ENCODE results near the gene SLC35G6. TPM values are rescaled to one million over a fixed set of nuclear protein-coding genes. Genes with fewer than 3 reads are reported as not detected.

SLC35G6 gene
- total RNA-seq, 1 donor from 2014 or later, result not detected

- Histone ChIP-seq H3K9me3 (no peaks in the 10 kb centered on the region), H3K27me3 (no peaks in the 10 kb centered on the region), H3K36me3 (peaks cover 77% of the 10 kb centered on the region), H3K4me3 (no peak overlapping the region), H3K27ac (no peak overlapping the region), H3K4me1 (peaks cover 5% of the 10 kb centered on the region)
- DNase-seq (no peak), ATAC-seq (peak; percentile 37)
- TF ChIP-seq CTCF (IDR thresholded peaks at IDR 0.05), result no peak
- intact Hi-C loops (cut with DNase I), result no loop called here
Measured at GRCh38 chr17:7496470-7497183, 15.4 kb downstream of the SLC35G6 start.

- DNase-seq (no peak), ATAC-seq (peak; percentile 13)
- Histone ChIP-seq H3K27ac (no peak overlapping the region), H3K4me1 (peaks cover 5% of the 10 kb centered on the region), H3K9me3 (no peaks in the 10 kb centered on the region), H3K36me3 (peaks cover 77% of the 10 kb centered on the region), H3K27me3 (no peaks in the 10 kb centered on the region), H3K4me3 (no peak overlapping the region)
- intact Hi-C loops (cut with DNase I), result no loop called here
- TF ChIP-seq CTCF (IDR thresholded peaks at IDR 0.05), result no peak
Measured at GRCh38 chr17:7497228-7497627, 16.0 kb downstream of the SLC35G6 start.

GRCh38 chr17:7497636-7498035 lies 16.4 kb downstream of the SLC35G6 start:
- no peaks in the 10 kb centered on the region for H3K27me3 ChIP-seq
- no peak overlapping the region for H3K4me3 ChIP-seq
- intact Hi-C loops (cut with DNase I), result no loop called here
- no peak for DNase-seq
- peaks cover 5% of the 10 kb centered on the region for H3K4me1 ChIP-seq
- H3K9me3 ChIP-seq, result no peaks in the 10 kb centered on the region
- TF ChIP-seq CTCF (IDR thresholded peaks at IDR 0.05), result no peak
- no peak overlapping the region for H3K27ac ChIP-seq
- H3K36me3 ChIP-seq, result peaks cover 78% of the 10 kb centered on the region
- no peak for ATAC-seq

- Histone ChIP-seq H3K4me3 (no peak overlapping the region), H3K36me3 (peaks cover 86% of the 10 kb centered on the region), H3K4me1 (peaks cover 5% of the 10 kb centered on the region), H3K9me3 (no peaks in the 10 kb centered on the region), H3K27me3 (no peaks in the 10 kb centered on the region), H3K27ac (no peak overlapping the region)
- TF ChIP-seq CTCF (IDR thresholded peaks at IDR 0.05), result no peak
- intact Hi-C loops (cut with DNase I), result no loop called here
- DNase-seq (no peak), ATAC-seq (no peak)
Measured at GRCh38 chr17:7499161-7499560, 17.9 kb downstream of the SLC35G6 start.

- Histone ChIP-seq H3K4me3 (no peak overlapping the region), H3K36me3 (peaks cover 99% of the 10 kb centered on the region), H3K27me3 (no peaks in the 10 kb centered on the region), H3K27ac (no peak overlapping the region), H3K9me3 (no peaks in the 10 kb centered on the region), H3K4me1 (peaks cover 5% of the 10 kb centered on the region)
- no peak for ATAC-seq
- no peak for TF ChIP-seq CTCF (IDR thresholded peaks at IDR 0.05)
- intact Hi-C loops (cut with DNase I), result no loop called here
- DNase-seq, result no peak
Measured at GRCh38 chr17:7501729-7502128, 20.5 kb downstream of the SLC35G6 start.
